HCT116 (cell line): ENCODE measurements around the gene PAX2. TPM values are rescaled to one million over a fixed set of nuclear protein-coding genes. Genes with fewer than 3 reads are reported as not detected.

ENCODE experiments used
- ATAC-seq: fragments of 200-7000 bp; cut with Tn5 transposase; 2 replicates; pipeline ENCODE4 v1.9.1; 2020; ENCODE audit warnings: mild to moderate bottlenecking, moderate library complexity
- BruUV-seq: library from RNA; stranded (reverse); fragments of 400-500 nt; replicated peaks from 2 replicates; lab custom pipeline; 2021; lab: Mats Ljungman, UMichigan
- CTCF ChIA-PET: fragments of 300-600 bp; sonication (Branson Sonifier 250); formaldehyde crosslinking; loops from one replicate; lab custom pipeline; 2021; ENCODE audit warnings: antibody characterized with exemption; lab: Charles Lee
- POLR2A ChIA-PET: fragments of 300-600, 350-600 bp; sonication (Branson Sonifier 250); formaldehyde crosslinking; loops from one replicate; lab custom pipeline; 2021; ENCODE audit warnings: antibody characterized with exemption; lab: Charles Lee
- RAD21 ChIA-PET, 2 experiments: fragments of 300-600 bp; sonication (Branson Sonifier 250); formaldehyde crosslinking; loops; one replicate each; lab custom pipeline; 2023; ENCODE audit warnings: low total read pairs in 2 of 2; ENCODE audit not compliant: uncharacterized antibody in 2 of 2, unreplicated experiment in 2 of 2, low non-redundant PET in 1 of 2; lab: Charles Lee
- DNase-seq: peaks from one replicate; pipeline ENCODE4 v3.0.0-alpha.2; 2010; ENCODE audit warnings: low read depth, low spot score
- H2AFZ ChIP-seq: fragments of 200-600 bp; shearing (Covaris generic), sonication (generic); 2 replicates; pipeline ENCODE4 v1.6.1; 2017; ENCODE audit warnings: low read depth, mixed run types, mixed read lengths, antibody characterized with exemption, low read length; ENCODE audit not compliant: poor library complexity, severe bottlenecking
- H3K27ac ChIP-seq: 2 replicates; pipeline ENCODE4 v1.5.1; 2012; ENCODE audit warnings: low read depth, low read length
- H3K27me3 ChIP-seq: fragments of 200-600 bp; sonication (generic); 2 replicates; pipeline ENCODE4 v1.6.1; 2016; ENCODE audit warnings: mixed run types, low read length, mixed read lengths; ENCODE audit not compliant: insufficient read depth
- H3K36me3 ChIP-seq, 2 experiments: fragments of 200-500 bp in 1 of 2; fragments of 200-600 bp in 1 of 2; sonication (Bioruptor generic) in 1 of 2; sonication (generic) in 1 of 2; 2 replicates each; pipeline versions ENCODE4 v1.5.1 to v1.6.1; 2014 to 2016; ENCODE audit warnings: low read length in 2 of 2, inconsistent platforms in 1 of 2, mixed read lengths in 1 of 2, mixed run types in 1 of 2; ENCODE audit not compliant: insufficient read depth in 2 of 2, control insufficient read depth in 1 of 2
- H3K4me1 ChIP-seq, 2 experiments: fragments of 200-600 bp in 1 of 2; sonication (generic) in 1 of 2; 2 replicates each; pipeline versions ENCODE4 v1.5.1 to v1.6.1; 2012 to 2017; ENCODE audit warnings: low read length in 2 of 2, inconsistent platforms in 1 of 2, mild to moderate bottlenecking in 1 of 2, mixed read lengths in 1 of 2, mixed run types in 1 of 2, moderate library complexity in 1 of 2; ENCODE audit not compliant: insufficient read depth in 2 of 2, control insufficient read depth in 1 of 2
- H3K4me2 ChIP-seq: fragments of 200-600 bp; sonication (generic); 2 replicates; pipeline ENCODE4 v1.6.1; 2017; ENCODE audit warnings: mixed run types, low read length, mixed read lengths
- H3K4me3 ChIP-seq, 2 experiments: fragments of 200-600 bp in 1 of 2; sonication (generic) in 1 of 2; replicated peaks in 1 of 2; 2 replicates each; pipeline ENCODE4 v1.5.1; 2011 to 2016; ENCODE audit warnings: low read length in 2 of 2, control low read depth in 1 of 2, low read depth in 1 of 2, mild to moderate bottlenecking in 1 of 2, mixed read lengths in 1 of 2, mixed run types in 1 of 2
- H3K79me2 ChIP-seq: fragments of 200-600 bp; sonication (generic); 2 replicates; pipeline ENCODE4 v1.6.1; 2017; ENCODE audit warnings: mild to moderate bottlenecking, mixed run types, low read length, moderate library complexity, mixed read lengths; ENCODE audit not compliant: insufficient read depth
- H3K9ac ChIP-seq: fragments of 200-600 bp; sonication (generic); 2 replicates; pipeline ENCODE4 v1.6.1; 2016; ENCODE audit warnings: low read length, mixed read lengths
- H3K9me2 ChIP-seq: fragments of 200-600 bp; sonication (generic), shearing (Covaris generic); 2 replicates; pipeline ENCODE4 v1.6.1; 2017; ENCODE audit warnings: mixed run types, mild to moderate bottlenecking, moderate library complexity; ENCODE audit not compliant: insufficient read depth
- H3K9me3 ChIP-seq, 2 experiments: fragments of 200-500 bp in 1 of 2; fragments of 200-600 bp in 1 of 2; sonication (Bioruptor generic) in 1 of 2; sonication (generic) in 1 of 2; 2 replicates each; pipeline ENCODE4 v1.6.1; 2014 to 2017; ENCODE audit warnings: low read length in 2 of 2, mixed read lengths in 2 of 2, inconsistent platforms in 1 of 2, low read depth in 1 of 2, mild to moderate bottlenecking in 1 of 2, mixed run types in 1 of 2, moderate library complexity in 1 of 2; ENCODE audit not compliant: control insufficient read depth in 1 of 2, insufficient read depth in 1 of 2
- H4K20me1 ChIP-seq: fragments of 200-600 bp; sonication (generic), shearing (Covaris generic); 2 replicates; pipeline ENCODE4 v1.6.1; 2017; ENCODE audit warnings: mixed run types, mild to moderate bottlenecking, moderate library complexity; ENCODE audit not compliant: insufficient read depth
- ATF3 ChIP-seq: IDR thresholded peaks from 2 replicates; pipeline ENCODE4 v1.6.1; 2012
- CTCF ChIP-seq, 3 experiments: fragments of 200-600 bp in 1 of 3; sonication (generic) in 1 of 3; IDR thresholded peaks in 2 of 3; conservative IDR thresholded peaks in 1 of 3; 2 replicates each; pipeline ENCODE4 v1.5.1; 2012 to 2017; ENCODE audit warnings: low read depth in 2 of 3, low read length in 2 of 3, antibody characterized with exemption in 1 of 3, borderline replicate concordance in 1 of 3, control low read depth in 1 of 3, mild to moderate bottlenecking in 1 of 3, mixed read lengths in 1 of 3, mixed run types in 1 of 3, moderate library complexity in 1 of 3; ENCODE audit not compliant: insufficient read depth in 1 of 3
- JUND ChIP-seq: IDR thresholded peaks from 2 replicates; pipeline ENCODE4 v1.6.1; 2012
- TCF7L2 ChIP-seq: IDR thresholded peaks from 2 replicates; pipeline ENCODE4 v1.7.0; 2011; ENCODE audit warnings: borderline replicate concordance, inconsistent platforms; ENCODE audit not compliant: insufficient read depth, insufficient read length; ENCODE audit errors: extremely low read depth
- ZBTB33 ChIP-seq: IDR thresholded peaks from 2 replicates; pipeline ENCODE4 v1.6.1; 2011; ENCODE audit warnings: mild to moderate bottlenecking, low read length, moderate library complexity; ENCODE audit not compliant: insufficient replicate concordance; ENCODE audit errors: extremely low read depth
- intact Hi-C: fragments of 100-400 bp; cut with micrococcal nuclease; formaldehyde crosslinking; loops from 2 replicates; pipeline ENCODE4 v1.10.0; 2022
- total RNA-seq: library from RNA; stranded (reverse); gene quantifications from one replicate; pipeline ENCODE4 v1.2.1, GENCODE V29; 2021; ENCODE audit not compliant: unreplicated experiment

PAX2 gene
- total RNA-seq, 1 experiment from 2014 or later, result 5.0 TPM

GRCh38 chr10:100876585-100877460 lies 131.4 kb downstream of the PAX2 start:
- Histone ChIP-seq H3K4me3 (no peak overlapping the region), H3K4me2 (no peak overlapping the region), H2AFZ (no peak overlapping the region), H3K4me1 (peaks cover 8 to 32% of the 10 kb centered on the region in 2 experiments), H3K9me3 (no peaks in the 10 kb centered on the region), H3K36me3 (no peaks in the 10 kb centered on the region), H3K27me3 (no peaks in the 10 kb centered on the region), H4K20me1 (no peaks in the 10 kb centered on the region), H3K9me2 (no peaks in the 10 kb centered on the region), H3K9ac (no peak overlapping the region), H3K79me2 (no peaks in the 10 kb centered on the region), H3K27ac (no peak overlapping the region)
- no peak for ATAC-seq
- no TSS peak for BruUV-seq
- ChIA-PET RAD21 (no interaction called here), CTCF (interaction anchor here (1.0 to 5.1 kb wide), 4 partner anchors 12 to 533 kb away, joined by 3 to 182 read pairs (median 38); no protein-coding TSS in a partner anchor), POLR2A (no interaction called here)
- no peak for TF ChIP-seq JUND
- TF ChIP-seq CTCF (IDR thresholded peaks at IDR 0.05 in 2 of 3, conservative IDR thresholded peaks at IDR 0.05 in 1 of 3; ENCODE audit: borderline replicate concordance in 1 of 3, insufficient read depth in 1 of 3, low read depth in 2 of 3, low read length in 2 of 3), result no peak
- no peak for TF ChIP-seq TCF7L2
- no peak for TF ChIP-seq ZBTB33
- no peak for TF ChIP-seq ATF3
- intact Hi-C loops, result loop anchor here (5.0 kb wide), 2 partner anchors 135 to 150 kb away; no protein-coding TSS in a partner anchor
- no peak for DNase-seq
